GM12801 (cell line): ENCODE measurements around the gene AGXT2.

Experiments used
- CTCF ChIP-seq: IDR thresholded peaks from one replicate; pipeline ENCODE4 v1.5.1; 2011; ENCODE audit warnings: control low read depth; ENCODE audit not compliant: insufficient read length; ENCODE audit errors: extremely low read depth

The AGXT2 gene

GRCh38 chr5:35067985-35068384 is 20.2 kb upstream of the AGXT2 start:
- TF ChIP-seq CTCF = no peak

- TF ChIP-seq CTCF = no peak
These were observed 18.6 kb upstream of the AGXT2 start for GRCh38 chr5:35066260-35066795.

GRCh38 chr5:35063414-35063813 is 15.7 kb upstream of the AGXT2 start:
- TF ChIP-seq CTCF = no peak

GRCh38 chr5:35061211-35061770 is 13.5 kb upstream of the AGXT2 start:
- TF ChIP-seq CTCF = no peak

GRCh38 chr5:35060236-35060635 is 12.5 kb upstream of the AGXT2 start:
- TF ChIP-seq CTCF = no peak

- no peak for TF ChIP-seq CTCF
These were observed 11.5 kb upstream of the AGXT2 start for GRCh38 chr5:35059251-35059650.

- TF ChIP-seq CTCF = no peak
These were observed 10.6 kb upstream of the AGXT2 start for GRCh38 chr5:35058374-35058788.
